ENCODE data around the gene DCPS.

DNA sequence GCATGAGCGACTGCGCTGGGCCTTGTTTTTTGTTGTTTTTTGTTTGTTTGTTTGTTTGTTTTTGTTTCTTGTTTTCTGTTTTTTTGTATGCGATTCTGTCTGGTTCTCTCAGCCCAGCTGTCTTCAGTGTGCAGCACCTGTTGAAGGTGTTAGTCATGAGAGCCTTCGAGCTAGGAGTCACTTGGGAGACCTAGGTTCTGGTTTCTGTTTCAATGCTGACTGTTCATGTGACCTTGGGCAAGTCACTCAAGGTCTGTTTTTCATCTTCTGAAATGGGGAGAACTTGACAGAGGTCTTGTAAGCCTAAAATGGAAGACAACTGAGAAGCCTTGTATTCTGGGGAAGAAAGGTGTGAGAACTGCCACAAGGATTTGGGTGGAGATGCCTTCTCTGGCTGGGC lies 1.8 kb downstream of the DCPS start:
- TF ChIP-seq, protein P1, sequence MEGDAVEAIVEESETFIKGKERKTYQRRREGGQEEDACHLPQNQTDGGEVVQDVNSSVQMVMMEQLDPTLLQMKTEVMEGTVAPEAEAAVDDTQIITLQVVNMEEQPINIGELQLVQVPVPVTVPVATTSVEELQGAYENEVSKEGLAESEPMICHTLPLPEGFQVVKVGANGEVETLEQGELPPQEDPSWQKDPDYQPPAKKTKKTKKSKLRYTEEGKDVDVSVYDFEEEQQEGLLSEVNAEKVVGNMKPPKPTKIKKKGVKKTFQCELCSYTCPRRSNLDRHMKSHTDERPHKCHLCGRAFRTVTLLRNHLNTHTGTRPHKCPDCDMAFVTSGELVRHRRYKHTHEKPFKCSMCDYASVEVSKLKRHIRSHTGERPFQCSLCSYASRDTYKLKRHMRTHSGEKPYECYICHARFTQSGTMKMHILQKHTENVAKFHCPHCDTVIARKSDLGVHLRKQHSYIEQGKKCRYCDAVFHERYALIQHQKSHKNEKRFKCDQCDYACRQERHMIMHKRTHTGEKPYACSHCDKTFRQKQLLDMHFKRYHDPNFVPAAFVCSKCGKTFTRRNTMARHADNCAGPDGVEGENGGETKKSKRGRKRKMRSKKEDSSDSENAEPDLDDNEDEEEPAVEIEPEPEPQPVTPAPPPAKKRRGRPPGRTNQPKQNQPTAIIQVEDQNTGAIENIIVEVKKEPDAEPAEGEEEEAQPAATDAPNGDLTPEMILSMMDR (conservative IDR thresholded peaks at IDR 0.05; ENCODE audit: low read depth, low read length), result no peak
- TF ChIP-seq EZH2 (IDR thresholded peaks at IDR 0.05; ENCODE audit: borderline replicate concordance, low read depth, low read length, poor library complexity, severe bottlenecking), result no peak
